ENCODE data around the gene NPAS3.

The NPAS3 gene

DNA sequence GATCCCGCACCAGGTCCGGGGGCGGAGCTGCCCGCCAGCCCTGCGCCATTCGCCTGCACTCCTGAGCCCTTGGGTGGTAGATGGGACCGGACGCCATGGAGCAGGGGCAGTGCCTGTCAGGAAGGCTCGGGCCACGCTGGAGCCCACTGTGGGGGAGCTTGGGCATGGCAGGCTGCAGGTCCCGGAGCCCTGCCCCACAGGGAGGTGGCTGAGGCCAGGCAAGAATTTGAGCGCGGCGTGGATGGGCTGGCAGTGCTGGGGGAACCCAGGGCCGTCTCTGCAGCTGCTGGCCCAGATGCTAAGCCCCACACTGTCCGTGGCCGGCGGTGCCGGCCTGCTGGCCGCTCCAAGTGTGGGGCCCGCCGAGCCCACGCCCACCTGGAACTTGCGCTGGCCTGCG is 260.0 kb downstream of the NPAS3 start:
- TF ChIP-seq TAF1 (IDR thresholded peaks at IDR 0.05; ENCODE audit: low read depth, low read length) (no peak), PAX5 (IDR thresholded peaks at IDR 0.05; ENCODE audit: insufficient read depth, low read length, severe bottlenecking) (no peak), POLR2AphosphoS5 (IDR thresholded peaks at IDR 0.05; ENCODE audit: low read depth, low read length) (no peak), POU2F2 (IDR thresholded peaks at IDR 0.05; ENCODE audit: low read depth, low read length) (no peak), POLR2A (IDR thresholded peaks at IDR 0.05; ENCODE audit: low read depth, low read length) (no peak), SPI1 (IDR thresholded peaks at IDR 0.05; ENCODE audit: low read depth, low read length) (no peak)
- FAIRE-seq (no peak), DNase-seq (ENCODE audit: insufficient read length, low spot score) (no peak)

DNA sequence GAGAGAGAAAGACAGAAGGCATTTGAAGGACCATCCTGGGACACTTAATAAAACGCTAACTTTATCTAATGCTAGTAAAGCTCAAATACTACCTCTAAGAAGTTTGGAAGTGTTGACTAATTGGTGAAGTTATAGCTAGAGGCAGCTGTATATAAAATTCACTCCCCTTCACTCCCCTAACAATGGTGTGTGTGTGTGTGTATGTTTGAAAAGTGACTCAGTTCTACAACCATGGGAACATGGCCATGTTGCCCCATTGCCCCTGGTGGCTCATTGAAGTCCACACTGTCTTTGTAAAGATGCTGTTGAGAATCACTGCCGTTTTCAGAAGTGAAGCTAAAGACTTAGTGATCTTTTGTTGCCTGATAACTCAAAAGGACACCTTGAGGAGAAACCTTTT is 262.4 kb downstream of the NPAS3 start:
- DNase-seq (ENCODE audit: insufficient read length, low spot score) (no peak), FAIRE-seq (no peak)
- TF ChIP-seq SPI1 (IDR thresholded peaks at IDR 0.05; ENCODE audit: low read depth, low read length) (no peak), POU2F2 (IDR thresholded peaks at IDR 0.05; ENCODE audit: low read depth, low read length) (no peak), POLR2A (IDR thresholded peaks at IDR 0.05; ENCODE audit: low read depth, low read length) (no peak), POLR2AphosphoS5 (IDR thresholded peaks at IDR 0.05; ENCODE audit: low read depth, low read length) (no peak), PAX5 (IDR thresholded peaks at IDR 0.05; ENCODE audit: insufficient read depth, low read length, severe bottlenecking) (no peak), TAF1 (IDR thresholded peaks at IDR 0.05; ENCODE audit: low read depth, low read length) (no peak)

DNA sequence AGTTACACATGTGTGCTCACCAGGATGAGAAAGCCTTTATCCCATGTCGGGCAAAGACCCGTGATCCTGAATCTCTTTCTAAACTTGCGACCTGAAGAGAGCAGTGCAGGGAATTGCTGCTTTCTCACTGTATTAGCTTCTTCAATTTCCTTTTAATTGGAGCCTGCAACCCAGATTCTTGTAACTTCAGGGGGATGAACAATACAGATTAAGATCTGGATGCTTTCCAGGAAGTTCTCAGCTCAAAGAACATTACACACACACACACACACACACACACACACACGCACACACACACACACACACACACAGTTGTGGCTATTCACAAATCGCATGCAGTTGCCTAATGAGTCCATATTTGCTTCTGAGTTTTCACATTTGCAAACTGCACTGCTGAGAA is 268.3 kb downstream of the NPAS3 start:
- FAIRE-seq = no peak
- no peak for TF ChIP-seq SPI1 (IDR thresholded peaks at IDR 0.05; ENCODE audit: low read depth, low read length)
- TF ChIP-seq POLR2A (IDR thresholded peaks at IDR 0.05; ENCODE audit: low read depth, low read length) = no peak
- TF ChIP-seq POU2F2 (IDR thresholded peaks at IDR 0.05; ENCODE audit: low read depth, low read length) = no peak
- TF ChIP-seq TAF1 (IDR thresholded peaks at IDR 0.05; ENCODE audit: low read depth, low read length) = no peak
- no peak for TF ChIP-seq PAX5 (IDR thresholded peaks at IDR 0.05; ENCODE audit: insufficient read depth, low read length, severe bottlenecking)
- TF ChIP-seq POLR2AphosphoS5 (IDR thresholded peaks at IDR 0.05; ENCODE audit: low read depth, low read length) = no peak
- DNase-seq (ENCODE audit: insufficient read length, low spot score) = no peak

DNA sequence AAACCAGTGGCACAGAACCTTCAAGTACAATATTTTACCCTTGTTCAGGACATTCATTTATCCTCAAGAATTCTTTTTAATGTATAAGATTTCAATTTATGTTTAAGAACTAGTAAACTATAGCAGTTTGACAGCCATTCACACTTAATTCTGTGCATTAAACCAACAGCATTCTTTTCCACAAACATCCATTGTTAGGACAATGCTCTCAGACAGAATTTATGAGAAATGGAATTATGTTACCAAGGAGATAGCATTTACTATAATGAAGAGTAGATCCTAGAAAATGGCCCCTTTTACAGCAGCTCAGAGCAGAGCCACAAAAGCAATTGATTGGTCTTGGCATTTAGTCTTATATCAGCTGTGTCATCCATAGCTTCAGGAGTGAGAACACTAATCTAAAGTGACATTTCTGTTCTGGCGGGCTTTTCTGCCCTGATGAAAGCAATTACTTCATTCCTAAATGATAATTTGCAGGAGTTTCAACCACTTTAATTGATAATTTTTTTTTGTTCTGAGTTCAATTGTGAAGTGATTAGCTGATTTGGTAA is 268.9 kb downstream of the NPAS3 start:
- TF ChIP-seq POLR2AphosphoS5 (IDR thresholded peaks at IDR 0.05; ENCODE audit: low read depth, low read length) (no peak), PAX5 (IDR thresholded peaks at IDR 0.05; ENCODE audit: insufficient read depth, low read length, severe bottlenecking) (no peak), POU2F2 (IDR thresholded peaks at IDR 0.05; ENCODE audit: low read depth, low read length) (no peak), TAF1 (IDR thresholded peaks at IDR 0.05; ENCODE audit: low read depth, low read length) (no peak), SPI1 (IDR thresholded peaks at IDR 0.05; ENCODE audit: low read depth, low read length) (no peak), POLR2A (IDR thresholded peaks at IDR 0.05; ENCODE audit: low read depth, low read length) (no peak)
- DNase-seq (ENCODE audit: insufficient read length, low spot score) = no peak
- FAIRE-seq = no peak

DNA sequence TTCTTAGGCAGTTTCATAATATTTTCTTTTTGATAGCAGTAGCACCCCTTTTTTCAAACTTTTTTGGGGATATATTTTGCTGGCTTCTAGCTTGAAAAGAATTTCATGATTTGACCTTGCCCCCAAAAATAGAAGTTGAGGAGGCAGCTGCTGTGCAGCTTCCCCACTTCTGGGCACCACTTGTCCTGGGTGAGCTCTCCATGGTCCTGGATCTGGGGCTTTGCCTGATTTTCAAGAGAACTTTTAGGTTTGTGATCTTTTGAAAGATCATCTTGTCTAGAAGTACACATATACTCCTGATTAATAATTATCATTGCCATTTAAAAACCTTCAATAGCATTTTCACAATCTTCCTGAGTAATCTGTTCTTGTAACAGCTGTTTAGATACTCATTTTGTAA is 271.6 kb downstream of the NPAS3 start:
- no peak for FAIRE-seq
- no peak for DNase-seq (ENCODE audit: insufficient read length, low spot score)
- TF ChIP-seq POLR2A (IDR thresholded peaks at IDR 0.05; ENCODE audit: low read depth, low read length) = no peak
- no peak for TF ChIP-seq SPI1 (IDR thresholded peaks at IDR 0.05; ENCODE audit: low read depth, low read length)
- no peak for TF ChIP-seq POLR2AphosphoS5 (IDR thresholded peaks at IDR 0.05; ENCODE audit: low read depth, low read length)
- TF ChIP-seq PAX5 (IDR thresholded peaks at IDR 0.05; ENCODE audit: insufficient read depth, low read length, severe bottlenecking) = no peak
- no peak for TF ChIP-seq POU2F2 (IDR thresholded peaks at IDR 0.05; ENCODE audit: low read depth, low read length)
- no peak for TF ChIP-seq TAF1 (IDR thresholded peaks at IDR 0.05; ENCODE audit: low read depth, low read length)

DNA sequence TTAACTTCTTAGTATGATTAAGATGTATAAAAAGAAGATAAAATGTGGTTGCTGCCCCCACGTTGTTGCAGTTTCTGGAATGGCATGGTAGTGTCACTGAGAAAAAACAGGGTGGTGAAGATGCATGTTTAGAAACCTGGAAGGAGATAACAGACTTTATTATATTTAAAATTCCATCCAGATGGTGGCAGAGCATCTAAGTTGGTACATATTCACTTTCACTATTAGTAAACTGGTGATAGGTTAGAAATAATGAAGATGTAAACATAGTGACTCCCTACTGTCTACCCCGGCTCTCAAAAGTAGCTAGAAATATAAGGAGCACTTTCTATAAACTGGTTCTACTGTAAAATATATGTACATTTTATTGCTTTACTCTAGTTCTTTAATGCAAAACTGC is 279.3 kb downstream of the NPAS3 start:
- no peak for DNase-seq (ENCODE audit: insufficient read length, low spot score)
- no peak for FAIRE-seq

DNA sequence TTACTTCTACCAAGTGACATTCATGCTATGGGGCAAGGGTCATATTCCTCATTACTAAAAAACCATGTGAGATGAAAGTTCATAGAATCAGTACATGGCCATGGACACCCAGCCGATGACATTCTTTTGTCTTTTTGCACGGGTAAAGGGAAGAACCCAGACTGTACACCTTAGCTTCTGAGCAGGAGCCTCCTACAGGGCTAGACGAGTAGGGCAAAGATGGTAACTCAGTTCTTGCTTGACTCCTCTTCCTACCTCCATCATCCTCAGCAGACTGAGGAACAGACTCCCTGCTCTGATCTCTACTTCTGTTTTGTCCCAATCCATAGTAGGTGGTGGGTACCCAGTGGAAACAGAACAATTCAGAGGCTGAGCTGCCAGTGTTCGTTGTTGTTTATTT is 281.3 kb downstream of the NPAS3 start:
- FAIRE-seq = no peak
- DNase-seq (ENCODE audit: insufficient read length, low spot score) = no peak
- TF ChIP-seq POLR2AphosphoS5 (IDR thresholded peaks at IDR 0.05; ENCODE audit: low read depth, low read length) (no peak), TAF1 (IDR thresholded peaks at IDR 0.05; ENCODE audit: low read depth, low read length) (no peak), PAX5 (IDR thresholded peaks at IDR 0.05; ENCODE audit: insufficient read depth, low read length, severe bottlenecking) (no peak), POU2F2 (IDR thresholded peaks at IDR 0.05; ENCODE audit: low read depth, low read length) (no peak), SPI1 (IDR thresholded peaks at IDR 0.05; ENCODE audit: low read depth, low read length) (no peak), POLR2A (IDR thresholded peaks at IDR 0.05; ENCODE audit: low read depth, low read length) (no peak)

More for the DNA sequence above, 279.3 kb downstream of the NPAS3 start:
- no peak for TF ChIP-seq POU2F2 (IDR thresholded peaks at IDR 0.05; ENCODE audit: low read depth, low read length)
- no peak for TF ChIP-seq TAF1 (IDR thresholded peaks at IDR 0.05; ENCODE audit: low read depth, low read length)
- no peak for TF ChIP-seq SPI1 (IDR thresholded peaks at IDR 0.05; ENCODE audit: low read depth, low read length)
- TF ChIP-seq POLR2AphosphoS5 (IDR thresholded peaks at IDR 0.05; ENCODE audit: low read depth, low read length) = no peak
- no peak for TF ChIP-seq PAX5 (IDR thresholded peaks at IDR 0.05; ENCODE audit: insufficient read depth, low read length, severe bottlenecking)
- no peak for TF ChIP-seq POLR2A (IDR thresholded peaks at IDR 0.05; ENCODE audit: low read depth, low read length)

DNA sequence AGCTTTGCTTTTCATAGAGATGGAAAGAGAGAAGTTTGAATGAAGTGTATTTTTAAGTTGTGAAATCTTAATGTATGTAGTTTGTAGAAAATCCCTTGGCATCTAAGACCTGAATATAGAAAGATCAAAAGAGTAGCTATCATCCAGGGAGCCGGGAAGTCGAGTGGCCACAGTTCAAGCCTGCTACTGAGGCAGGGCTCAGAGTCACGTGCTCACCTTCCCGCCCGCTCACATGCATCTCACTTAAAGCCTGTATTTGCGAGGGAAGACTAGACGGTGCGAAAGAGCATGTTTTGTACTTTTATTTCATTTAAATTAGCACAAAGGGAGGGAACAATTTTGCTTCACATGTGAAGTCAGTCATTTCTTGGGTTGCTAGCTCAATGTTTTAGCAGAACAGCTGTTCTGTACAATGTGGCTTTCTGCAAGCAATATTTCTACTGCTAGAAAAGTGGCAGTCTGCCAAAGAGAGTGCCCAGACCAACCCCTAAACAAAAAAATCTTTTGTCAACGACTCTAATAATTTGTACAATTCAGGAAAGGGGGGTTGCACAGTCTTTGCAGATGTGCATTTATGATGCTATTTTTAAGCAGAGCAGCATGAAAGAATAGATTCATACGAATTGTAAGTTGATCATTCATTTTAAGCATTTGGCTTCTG is 290.7 kb downstream of the NPAS3 start:
- no peak for TF ChIP-seq POLR2AphosphoS5 (IDR thresholded peaks at IDR 0.05; ENCODE audit: low read depth, low read length)
- FAIRE-seq (no peak), DNase-seq (ENCODE audit: insufficient read length, low spot score) (no peak)

DNA sequence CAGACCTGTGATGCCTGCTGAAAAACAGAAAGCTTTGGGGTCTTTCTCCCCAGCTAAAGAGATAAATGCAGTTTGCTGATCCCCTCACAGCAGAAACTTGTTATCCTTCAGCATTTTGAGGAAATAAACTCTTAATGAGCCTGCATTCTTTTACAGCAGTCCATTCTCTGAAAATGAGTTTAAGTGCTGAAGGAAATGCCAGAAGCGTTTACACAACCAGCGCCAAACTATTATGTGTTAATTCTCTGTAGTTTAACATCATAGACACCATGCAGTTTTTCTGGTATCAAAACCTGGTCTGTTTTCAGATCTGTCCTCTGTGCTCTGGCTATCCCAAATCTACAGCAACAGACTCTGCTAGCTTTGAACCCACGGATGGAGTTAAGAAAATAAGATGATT is 291.3 kb downstream of the NPAS3 start:
- TF ChIP-seq POLR2AphosphoS5 (IDR thresholded peaks at IDR 0.05; ENCODE audit: low read depth, low read length) (no peak), POU2F2 (IDR thresholded peaks at IDR 0.05; ENCODE audit: low read depth, low read length) (no peak), POLR2A (IDR thresholded peaks at IDR 0.05; ENCODE audit: low read depth, low read length) (no peak), SPI1 (IDR thresholded peaks at IDR 0.05; ENCODE audit: low read depth, low read length) (no peak), TAF1 (IDR thresholded peaks at IDR 0.05; ENCODE audit: low read depth, low read length) (no peak), PAX5 (IDR thresholded peaks at IDR 0.05; ENCODE audit: insufficient read depth, low read length, severe bottlenecking) (no peak)

DNA sequence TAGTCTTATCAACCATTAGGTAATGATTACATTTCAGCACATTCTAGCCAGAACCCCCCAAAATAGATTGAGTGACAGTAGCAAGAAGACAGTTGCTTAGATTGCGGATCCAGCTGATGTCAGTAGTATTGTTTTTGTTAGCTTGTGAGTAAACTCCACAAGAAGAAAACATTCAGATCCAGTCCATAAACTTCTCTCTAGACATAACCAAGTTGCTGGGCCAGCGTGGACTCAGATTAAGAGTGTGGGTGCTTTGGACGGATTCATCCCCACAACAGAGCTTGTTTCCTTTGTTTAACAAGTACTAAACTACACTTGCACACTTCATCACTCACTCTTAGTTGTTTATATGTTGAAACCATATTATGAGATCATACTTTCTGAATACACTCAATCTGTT is 293.4 kb downstream of the NPAS3 start:
- DNase-seq (ENCODE audit: insufficient read length, low spot score) (no peak), FAIRE-seq (no peak)
- TF ChIP-seq POU2F2 (IDR thresholded peaks at IDR 0.05; ENCODE audit: low read depth, low read length) (no peak), TAF1 (IDR thresholded peaks at IDR 0.05; ENCODE audit: low read depth, low read length) (no peak), PAX5 (IDR thresholded peaks at IDR 0.05; ENCODE audit: insufficient read depth, low read length, severe bottlenecking) (no peak), SPI1 (IDR thresholded peaks at IDR 0.05; ENCODE audit: low read depth, low read length) (no peak), POLR2AphosphoS5 (IDR thresholded peaks at IDR 0.05; ENCODE audit: low read depth, low read length) (no peak)

More for the DNA sequence above, 291.3 kb downstream of the NPAS3 start:
- DNase-seq (ENCODE audit: insufficient read length, low spot score) = no peak
- FAIRE-seq = no peak
